ENCODE measurements around the gene FAF2. TPM values are rescaled to one million over a fixed set of nuclear protein-coding genes. Genes with fewer than 3 reads are reported as not detected.

FAF2 gene
- total RNA-seq, 1 experiment from 2014 or later, result 32.9 TPM

DNA sequence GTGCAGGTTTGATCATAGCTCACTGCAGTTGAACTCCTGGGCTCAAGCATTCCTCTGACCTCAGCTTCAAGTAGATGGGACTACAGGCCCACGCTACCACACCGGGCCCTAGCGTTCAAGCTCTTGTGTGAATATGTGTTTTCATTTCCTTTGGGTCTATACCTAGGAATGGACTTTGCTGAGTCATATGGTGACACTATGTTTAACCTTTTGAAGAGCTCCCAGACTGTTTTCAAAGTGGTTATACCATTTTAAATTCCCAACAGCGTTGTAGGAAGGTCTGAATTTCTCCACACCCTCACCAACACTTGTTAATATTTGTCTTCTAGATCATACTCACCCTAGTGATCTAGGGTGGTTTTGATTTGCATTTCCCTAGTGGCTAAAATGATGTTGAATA lies 33.5 kb downstream of the FAF2 start (continued):
- TF ChIP-seq, protein P1, sequence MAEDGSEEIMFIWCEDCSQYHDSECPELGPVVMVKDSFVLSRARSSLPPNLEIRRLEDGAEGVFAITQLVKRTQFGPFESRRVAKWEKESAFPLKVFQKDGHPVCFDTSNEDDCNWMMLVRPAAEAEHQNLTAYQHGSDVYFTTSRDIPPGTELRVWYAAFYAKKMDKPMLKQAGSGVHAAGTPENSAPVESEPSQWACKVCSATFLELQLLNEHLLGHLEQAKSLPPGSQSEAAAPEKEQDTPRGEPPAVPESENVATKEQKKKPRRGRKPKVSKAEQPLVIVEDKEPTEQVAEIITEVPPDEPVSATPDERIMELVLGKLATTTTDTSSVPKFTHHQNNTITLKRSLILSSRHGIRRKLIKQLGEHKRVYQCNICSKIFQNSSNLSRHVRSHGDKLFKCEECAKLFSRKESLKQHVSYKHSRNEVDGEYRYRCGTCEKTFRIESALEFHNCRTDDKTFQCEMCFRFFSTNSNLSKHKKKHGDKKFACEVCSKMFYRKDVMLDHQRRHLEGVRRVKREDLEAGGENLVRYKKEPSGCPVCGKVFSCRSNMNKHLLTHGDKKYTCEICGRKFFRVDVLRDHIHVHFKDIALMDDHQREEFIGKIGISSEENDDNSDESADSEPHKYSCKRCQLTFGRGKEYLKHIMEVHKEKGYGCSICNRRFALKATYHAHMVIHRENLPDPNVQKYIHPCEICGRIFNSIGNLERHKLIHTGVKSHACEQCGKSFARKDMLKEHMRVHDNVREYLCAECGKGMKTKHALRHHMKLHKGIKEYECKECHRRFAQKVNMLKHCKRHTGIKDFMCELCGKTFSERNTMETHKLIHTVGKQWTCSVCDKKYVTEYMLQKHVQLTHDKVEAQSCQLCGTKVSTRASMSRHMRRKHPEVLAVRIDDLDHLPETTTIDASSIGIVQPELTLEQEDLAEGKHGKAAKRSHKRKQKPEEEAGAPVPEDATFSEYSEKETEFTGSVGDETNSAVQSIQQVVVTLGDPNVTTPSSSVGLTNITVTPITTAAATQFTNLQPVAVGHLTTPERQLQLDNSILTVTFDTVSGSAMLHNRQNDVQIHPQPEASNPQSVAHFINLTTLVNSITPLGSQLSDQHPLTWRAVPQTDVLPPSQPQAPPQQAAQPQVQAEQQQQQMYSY (CRISPR knock-in tag; IDR thresholded peaks at IDR 0.05), result no peak
- TF ChIP-seq FOXJ3 (CRISPR knock-in tag; IDR thresholded peaks at IDR 0.05; ENCODE audit: borderline replicate concordance) (no peak), ATF1 (CRISPR knock-in tag; IDR thresholded peaks at IDR 0.05) (no peak), RELA (CRISPR knock-in tag; IDR thresholded peaks at IDR 0.05; ENCODE audit: borderline replicate concordance) (no peak), MAX (CRISPR knock-in tag; IDR thresholded peaks at IDR 0.05) (no peak), E2F5 (CRISPR knock-in tag; IDR thresholded peaks at IDR 0.05) (no peak)
- TF ChIP-seq, protein P2, sequence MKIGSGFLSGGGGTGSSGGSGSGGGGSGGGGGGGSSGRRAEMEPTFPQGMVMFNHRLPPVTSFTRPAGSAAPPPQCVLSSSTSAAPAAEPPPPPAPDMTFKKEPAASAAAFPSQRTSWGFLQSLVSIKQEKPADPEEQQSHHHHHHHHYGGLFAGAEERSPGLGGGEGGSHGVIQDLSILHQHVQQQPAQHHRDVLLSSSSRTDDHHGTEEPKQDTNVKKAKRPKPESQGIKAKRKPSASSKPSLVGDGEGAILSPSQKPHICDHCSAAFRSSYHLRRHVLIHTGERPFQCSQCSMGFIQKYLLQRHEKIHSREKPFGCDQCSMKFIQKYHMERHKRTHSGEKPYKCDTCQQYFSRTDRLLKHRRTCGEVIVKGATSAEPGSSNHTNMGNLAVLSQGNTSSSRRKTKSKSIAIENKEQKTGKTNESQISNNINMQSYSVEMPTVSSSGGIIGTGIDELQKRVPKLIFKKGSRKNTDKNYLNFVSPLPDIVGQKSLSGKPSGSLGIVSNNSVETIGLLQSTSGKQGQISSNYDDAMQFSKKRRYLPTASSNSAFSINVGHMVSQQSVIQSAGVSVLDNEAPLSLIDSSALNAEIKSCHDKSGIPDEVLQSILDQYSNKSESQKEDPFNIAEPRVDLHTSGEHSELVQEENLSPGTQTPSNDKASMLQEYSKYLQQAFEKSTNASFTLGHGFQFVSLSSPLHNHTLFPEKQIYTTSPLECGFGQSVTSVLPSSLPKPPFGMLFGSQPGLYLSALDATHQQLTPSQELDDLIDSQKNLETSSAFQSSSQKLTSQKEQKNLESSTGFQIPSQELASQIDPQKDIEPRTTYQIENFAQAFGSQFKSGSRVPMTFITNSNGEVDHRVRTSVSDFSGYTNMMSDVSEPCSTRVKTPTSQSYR (CRISPR knock-in tag; IDR thresholded peaks at IDR 0.05), result no peak
- TF ChIP-seq, protein P3, sequence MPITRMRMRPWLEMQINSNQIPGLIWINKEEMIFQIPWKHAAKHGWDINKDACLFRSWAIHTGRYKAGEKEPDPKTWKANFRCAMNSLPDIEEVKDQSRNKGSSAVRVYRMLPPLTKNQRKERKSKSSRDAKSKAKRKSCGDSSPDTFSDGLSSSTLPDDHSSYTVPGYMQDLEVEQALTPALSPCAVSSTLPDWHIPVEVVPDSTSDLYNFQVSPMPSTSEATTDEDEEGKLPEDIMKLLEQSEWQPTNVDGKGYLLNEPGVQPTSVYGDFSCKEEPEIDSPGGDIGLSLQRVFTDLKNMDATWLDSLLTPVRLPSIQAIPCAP (CRISPR knock-in tag; IDR thresholded peaks at IDR 0.05), result no peak

DNA sequence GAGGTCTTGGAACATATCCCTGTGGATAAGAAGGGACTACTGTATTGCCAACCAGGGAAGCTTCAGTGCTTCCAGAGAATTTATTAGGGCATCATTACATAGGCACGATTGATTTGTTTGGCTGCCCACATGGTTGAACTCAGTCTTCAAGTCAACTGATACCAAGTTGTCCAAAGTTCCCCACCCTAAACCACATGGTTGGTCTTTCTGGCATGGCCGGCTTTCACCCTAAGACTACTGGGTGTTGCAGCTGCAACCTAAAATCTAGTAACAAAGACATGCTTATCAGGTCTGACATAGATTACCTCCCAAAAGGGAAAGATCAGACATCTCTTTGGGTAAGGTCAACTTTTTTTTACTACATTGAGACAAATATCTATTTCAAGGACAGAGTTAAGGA lies 37.0 kb downstream of the FAF2 start:
- CTCF ChIA-PET, result interaction anchor here (1.5 kb wide), 1 partner anchor 69 kb away, joined by 4 read pairs; the partner anchor contains the start of gene CLTB

More for the DNA sequence above, 37.0 kb downstream of the FAF2 start:
- TF ChIP-seq TEAD4 (CRISPR knock-in tag; IDR thresholded peaks at IDR 0.05), result no peak
- TF ChIP-seq CDX4 (CRISPR knock-in tag; IDR thresholded peaks at IDR 0.05; ENCODE audit: borderline replicate concordance), result no peak
- TF ChIP-seq ZNF532 (CRISPR knock-in tag; IDR thresholded peaks at IDR 0.05; ENCODE audit: borderline replicate concordance), result no peak
- TF ChIP-seq ZNF317 (CRISPR knock-in tag; IDR thresholded peaks at IDR 0.05; ENCODE audit: borderline replicate concordance, low read depth), result no peak
- no peak for TF ChIP-seq NFATC4 (CRISPR knock-in tag; IDR thresholded peaks at IDR 0.05)
- TF ChIP-seq ZNF512 (CRISPR knock-in tag; IDR thresholded peaks at IDR 0.05; ENCODE audit: borderline replicate concordance), result no peak
- TF ChIP-seq ZSCAN18 (CRISPR knock-in tag; IDR thresholded peaks at IDR 0.05), result no peak
- no peak for TF ChIP-seq PRRX2 (CRISPR knock-in tag; IDR thresholded peaks at IDR 0.05)
- no peak for TF ChIP-seq ZNF416 (CRISPR knock-in tag; IDR thresholded peaks at IDR 0.05)
- DNase-seq (ENCODE audit: low spot score), result no peak
- Mint-ChIP-seq H3K4me1 (no peaks in the 10 kb centered on the region), H3K9me3 (no peaks in the 10 kb centered on the region), H3K4me3 (no peak overlapping the region), H3K27ac (no peak overlapping the region), H3K36me3 (peaks cover 27% of the 10 kb centered on the region), H3K27me3 (ENCODE audit: low read depth) (no peaks in the 10 kb centered on the region)
- no peak for ATAC-seq
- POLR2A ChIA-PET, result no interaction called here
